GM21825 (cell line): Measurements from ENCODE around the gene HEPACAM2.

ENCODE experiments used
- ATAC-seq: cut with Tn5 transposase; IDR thresholded peaks from one replicate; pipeline ENCODE4 v1.9.1; 2021; ENCODE audit warnings: mild to moderate bottlenecking, moderate library complexity; ENCODE audit not compliant: unreplicated experiment

The HEPACAM2 gene

DNA sequence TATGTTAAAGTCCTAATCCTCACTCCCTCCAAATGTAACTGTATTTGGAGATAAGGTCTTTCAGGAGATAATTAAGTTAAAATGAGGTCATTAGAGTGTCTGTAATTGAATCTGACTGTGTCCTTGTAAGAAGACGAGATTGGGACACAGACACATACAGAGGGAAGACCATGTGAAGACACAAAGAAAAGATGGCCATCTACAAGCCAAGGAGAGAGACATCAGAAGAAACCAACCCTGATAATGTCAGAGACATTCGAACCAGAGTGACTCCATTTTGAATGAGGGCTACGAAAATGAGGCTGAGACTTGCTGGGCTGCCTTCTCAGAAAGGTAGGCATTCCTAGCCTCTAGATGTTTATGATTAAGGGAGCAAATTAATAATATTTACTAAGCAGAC is 77.5 kb downstream of the HEPACAM2 start:
- ATAC-seq, result no peak

- ATAC-seq, result peak; percentile 67
Measured at GRCh38 chr7:93148144-93148543, 78.1 kb downstream of the HEPACAM2 start, which contains the start of gene SAMD9L. Gene SAMD9L (minus strand): TSS chr7:93148385. CDS start chr7:93135971, 12,414 bp downstream.

DNA sequence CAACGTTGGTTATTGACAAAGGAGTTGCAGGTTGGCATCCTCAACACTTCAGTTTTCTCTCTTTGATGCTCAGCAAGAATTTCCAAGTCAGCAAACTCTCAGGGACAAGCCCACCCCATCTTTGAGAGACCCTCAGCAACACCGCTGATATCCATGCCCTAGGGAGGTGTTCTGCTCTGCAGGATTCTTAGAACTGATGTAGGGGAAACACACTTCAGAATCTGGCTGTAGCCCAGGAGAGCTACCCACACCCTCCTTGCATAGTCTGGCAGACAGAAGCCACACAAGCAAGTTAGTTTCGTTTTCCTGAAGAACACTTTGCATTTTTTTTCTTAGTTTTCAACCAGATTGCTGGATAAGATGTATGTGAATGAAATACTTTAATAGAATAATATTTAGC is 78.9 kb downstream of the HEPACAM2 start:
- peak; percentile 88 for ATAC-seq

GRCh38 chr7:93146472-93147141 is 79.7 kb downstream of the HEPACAM2 start:
- ATAC-seq, result peak; percentile 42

DNA sequence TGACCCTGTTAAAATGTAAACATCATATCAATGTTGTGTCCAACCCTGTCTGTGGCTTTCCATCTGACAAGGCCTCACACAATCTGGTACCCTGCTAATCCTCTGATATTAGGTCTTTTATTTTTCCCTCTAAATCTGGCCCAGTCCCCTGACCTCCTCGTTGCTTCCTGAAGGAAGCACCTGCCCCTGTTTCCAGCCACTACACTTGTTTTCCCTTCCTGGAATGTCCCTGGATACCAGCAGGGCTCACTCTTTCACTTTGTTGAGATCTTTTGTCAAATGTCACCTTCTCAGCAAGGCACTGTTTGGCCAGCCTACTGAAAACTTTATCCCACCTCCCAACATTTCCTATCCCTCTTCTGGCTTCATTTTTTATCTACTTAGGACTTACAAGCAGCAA is 80.2 kb downstream of the HEPACAM2 start:
- ATAC-seq, result no peak

- no peak for ATAC-seq
Measured at GRCh38 chr7:93145354-93145753, 80.9 kb downstream of the HEPACAM2 start.

- ATAC-seq, result no peak
Measured at GRCh38 chr7:93142127-93142526, 84.1 kb downstream of the HEPACAM2 start.

DNA sequence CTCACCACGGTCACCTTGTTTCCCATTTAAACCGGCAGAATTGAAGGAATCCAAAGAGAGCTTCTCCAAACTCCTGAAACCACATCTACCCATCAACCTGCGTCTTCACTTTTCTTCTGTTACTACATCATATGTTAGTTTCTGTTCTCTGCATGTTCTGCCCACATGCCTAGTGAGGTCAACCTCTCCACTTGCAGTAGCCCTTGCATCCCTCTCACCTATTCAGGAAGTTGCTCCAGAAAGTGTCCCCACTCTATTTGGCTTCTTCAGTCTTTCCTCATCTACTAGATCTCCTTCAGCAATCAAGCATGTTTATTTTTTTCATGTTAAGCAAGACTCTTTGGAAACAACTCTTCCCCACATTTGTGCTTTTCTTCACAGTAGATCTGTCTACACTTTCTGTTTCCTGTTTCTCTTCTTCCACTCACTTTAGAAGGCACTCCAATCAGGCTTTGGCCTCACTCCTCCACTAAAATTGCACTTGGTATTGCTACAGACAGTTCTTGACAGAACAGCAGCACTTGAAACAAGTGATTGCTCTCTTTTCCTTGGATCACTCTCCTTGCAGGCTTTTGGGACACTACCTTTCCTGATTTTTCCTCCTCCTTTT is 85.6 kb downstream of the HEPACAM2 start:
- no peak for ATAC-seq

GRCh38 chr7:93138576-93138975 is 87.7 kb downstream of the HEPACAM2 start:
- no peak for ATAC-seq
